NCI-H1436 treated with DMSO at 0.1 percent for 48 hours (cell line): ENCODE results near the gene PNKD.
A peak's percentile ranks its signal among the peaks of the same experiment; 100 is the strongest.

Source experiments
- DNase-seq: peaks from one replicate; lab custom pipeline; 2025; lab: John Stamatoyannopoulos, UW

PNKD gene

GRCh38 chr2:218269900-218270720 is at the start of gene PNKD, which contains the start of gene AAMP:
Gene PNKD, plus strand, starts transcription at chr2:218270519. Its CDS starts 17 bp downstream, at chr2:218270536.
Gene AAMP, minus strand, starts transcription at chr2:218270137. Its CDS starts 51 bp downstream, at chr2:218270086.
- peak; percentile 97 for DNase-seq

DNA sequence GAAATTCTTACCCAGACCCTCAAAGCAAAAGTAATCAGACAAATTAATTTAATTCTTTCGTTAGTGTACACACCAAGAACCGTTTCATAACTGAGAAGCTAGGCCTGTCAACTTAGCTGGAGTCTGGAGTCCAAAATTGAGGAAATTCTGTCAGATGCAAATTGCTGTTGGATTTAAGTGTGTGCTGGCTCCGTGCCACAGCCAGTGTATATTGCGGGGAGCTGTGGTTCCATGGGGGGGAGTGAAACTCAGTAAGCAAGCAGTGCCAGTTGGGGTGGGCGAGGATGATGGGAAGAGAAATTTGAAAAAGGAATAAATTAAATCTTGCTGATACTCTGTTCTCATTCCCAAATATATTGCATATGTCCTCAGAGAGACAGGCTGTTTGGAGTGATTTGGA is 49.3 kb upstream of the PNKD start:
- DNase-seq: no peak

GRCh38 chr2:218223046-218223445 is 47.3 kb upstream of the PNKD start:
- no peak for DNase-seq

DNA sequence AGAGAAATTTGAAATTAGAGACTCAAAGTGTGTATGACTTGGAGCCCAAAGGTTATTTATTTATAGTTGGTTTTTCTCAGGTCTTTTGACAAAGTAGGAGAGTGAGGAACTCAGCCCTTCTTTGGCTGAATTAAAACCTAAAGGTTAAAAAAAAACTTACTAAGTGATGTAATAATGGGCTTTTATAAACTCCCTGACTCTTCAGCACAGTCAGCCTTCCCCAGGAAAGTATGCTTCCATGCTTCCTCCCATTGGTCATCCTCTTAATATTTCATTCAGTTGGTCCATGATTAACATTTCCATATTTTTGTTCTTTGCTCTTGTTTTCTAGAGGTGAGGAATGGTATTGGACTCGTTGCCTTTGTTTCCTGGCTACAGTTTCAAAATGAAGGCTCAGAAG is 46.1 kb upstream of the PNKD start:
- no peak for DNase-seq

GRCh38 chr2:218226903-218227302 is 43.4 kb upstream of the PNKD start:
- no peak for DNase-seq

GRCh38 chr2:218228366-218229090 is 41.8 kb upstream of the PNKD start:
- no peak for DNase-seq

DNA sequence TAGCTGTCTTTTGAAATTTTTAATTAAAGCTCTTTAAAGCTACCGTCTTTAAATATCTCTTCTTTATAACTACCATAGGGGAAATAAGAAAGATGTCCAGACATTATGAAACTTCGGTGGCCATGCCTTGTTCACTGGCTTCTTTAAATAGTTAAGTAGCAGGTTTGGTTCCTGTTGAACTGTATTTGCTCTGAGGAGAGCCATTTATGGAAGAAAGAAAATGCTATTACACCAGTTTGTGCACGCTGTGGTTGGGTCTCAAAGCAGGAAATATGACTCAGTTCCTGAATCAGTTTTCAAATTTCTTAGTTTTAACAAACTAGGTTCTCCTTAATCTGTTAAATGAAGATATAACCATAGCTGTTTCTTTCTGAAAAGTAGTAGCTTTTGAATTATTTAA is 41.1 kb upstream of the PNKD start:
- DNase-seq: no peak

GRCh38 chr2:218229851-218230250 is 40.5 kb upstream of the PNKD start:
- no peak for DNase-seq

DNA sequence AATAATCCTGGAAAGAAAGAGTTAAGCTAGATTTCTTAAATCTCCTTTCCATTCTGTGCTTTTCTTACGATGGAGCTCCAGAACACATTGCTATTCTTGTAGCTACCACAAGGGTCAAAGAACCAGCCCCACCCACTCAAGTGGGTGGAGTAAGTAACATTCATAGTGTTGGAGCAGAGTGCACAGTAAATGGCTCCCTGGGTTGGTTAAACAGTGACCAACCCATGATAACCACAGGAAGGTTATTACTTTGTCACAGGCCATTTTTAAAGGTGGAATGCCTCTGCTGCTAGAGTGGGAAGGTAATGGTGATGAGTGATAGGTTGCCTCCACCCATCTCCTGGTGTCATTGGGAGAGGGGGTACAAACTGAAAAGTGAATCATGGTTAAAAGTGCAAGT is 39.4 kb upstream of the PNKD start:
- no peak for DNase-seq

GRCh38 chr2:218233543-218233942 is 36.8 kb upstream of the PNKD start:
- no peak for DNase-seq

- DNase-seq: no peak
Measured at GRCh38 chr2:218234521-218234920, 35.8 kb upstream of the PNKD start.

DNA sequence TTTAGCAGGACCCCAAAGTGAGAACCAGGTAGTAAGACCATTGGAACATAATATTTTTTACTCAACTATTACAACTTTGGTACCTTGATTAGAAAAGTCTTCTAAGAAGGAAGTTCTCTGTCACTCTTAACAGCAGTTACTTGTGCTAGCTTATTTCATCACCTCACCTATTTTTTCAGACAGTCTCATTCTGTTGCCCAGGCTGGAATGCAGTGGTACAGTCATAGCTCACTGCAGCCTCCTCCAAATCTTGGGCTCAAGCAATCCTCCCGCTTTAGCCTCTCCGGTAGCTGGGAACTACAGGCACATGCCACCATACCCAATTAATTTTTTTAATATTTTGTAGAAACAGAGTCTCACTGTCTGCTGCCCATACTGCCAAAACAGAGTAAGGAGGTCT is 35.3 kb upstream of the PNKD start:
- no peak for DNase-seq

- no peak for DNase-seq
Measured at GRCh38 chr2:218236829-218237228, 33.5 kb upstream of the PNKD start.

DNA sequence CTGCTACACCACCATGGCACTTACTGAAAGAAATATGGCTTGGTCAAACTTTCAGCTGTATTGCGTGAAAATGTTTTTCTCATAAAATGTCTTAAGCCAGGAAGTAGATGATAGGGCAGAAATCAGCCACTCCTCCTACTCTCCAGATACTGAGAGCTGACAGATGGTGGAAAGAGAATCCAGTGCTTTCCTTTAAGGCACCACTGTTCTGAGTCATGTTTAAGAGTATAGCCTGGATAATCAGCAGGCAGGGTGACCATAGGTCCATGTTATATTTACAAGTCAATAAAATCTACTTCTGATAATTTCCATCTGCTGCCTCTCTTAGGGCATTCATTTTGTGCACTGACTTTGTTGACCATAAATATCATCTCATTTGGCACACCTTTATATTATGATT is 31.4 kb upstream of the PNKD start:
- no peak for DNase-seq

GRCh38 chr2:218244204-218244603 is 26.1 kb upstream of the PNKD start:
- DNase-seq: no peak

DNA sequence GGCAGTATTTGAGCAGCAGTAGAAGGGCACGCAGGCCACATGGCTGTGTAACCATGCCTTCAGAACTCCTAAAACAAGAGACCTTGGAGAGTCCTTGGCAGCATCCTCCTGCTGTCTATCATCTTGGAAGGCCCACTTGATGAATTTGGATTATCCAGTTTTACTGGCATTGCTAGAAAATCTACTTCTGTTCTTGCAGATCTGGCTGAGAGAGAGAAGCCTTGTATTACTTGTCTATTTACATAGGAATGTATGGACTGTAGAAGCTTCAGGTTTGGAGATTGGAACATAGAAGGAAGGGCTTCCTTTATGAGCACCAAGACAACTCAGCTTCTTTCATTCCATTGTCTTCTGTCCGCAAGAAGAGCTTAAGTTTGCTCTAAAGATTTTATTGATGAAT is 25.7 kb upstream of the PNKD start:
- DNase-seq: no peak

DNA sequence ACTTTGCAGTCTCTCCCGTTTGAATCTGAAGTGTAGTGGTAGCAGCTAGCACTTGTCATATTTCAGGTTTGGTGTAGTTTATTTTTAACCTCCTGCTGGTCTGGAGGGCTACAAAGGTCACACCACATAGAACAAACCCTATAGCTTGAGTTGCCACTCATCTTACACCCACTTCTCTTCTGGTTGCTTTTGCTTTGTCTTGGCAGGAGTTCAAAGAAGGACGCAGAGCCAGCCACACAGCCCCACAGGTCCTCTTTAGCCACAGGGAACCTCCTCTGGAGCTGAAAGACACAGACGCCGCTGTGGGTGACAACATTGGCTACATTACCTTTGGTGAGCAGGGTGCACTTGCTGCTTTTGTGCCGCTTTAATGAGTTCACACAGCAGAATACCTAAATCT is 25.1 kb upstream of the PNKD start:
- DNase-seq: no peak

GRCh38 chr2:218249691-218250090 is 20.6 kb upstream of the PNKD start:
- DNase-seq: no peak

DNA sequence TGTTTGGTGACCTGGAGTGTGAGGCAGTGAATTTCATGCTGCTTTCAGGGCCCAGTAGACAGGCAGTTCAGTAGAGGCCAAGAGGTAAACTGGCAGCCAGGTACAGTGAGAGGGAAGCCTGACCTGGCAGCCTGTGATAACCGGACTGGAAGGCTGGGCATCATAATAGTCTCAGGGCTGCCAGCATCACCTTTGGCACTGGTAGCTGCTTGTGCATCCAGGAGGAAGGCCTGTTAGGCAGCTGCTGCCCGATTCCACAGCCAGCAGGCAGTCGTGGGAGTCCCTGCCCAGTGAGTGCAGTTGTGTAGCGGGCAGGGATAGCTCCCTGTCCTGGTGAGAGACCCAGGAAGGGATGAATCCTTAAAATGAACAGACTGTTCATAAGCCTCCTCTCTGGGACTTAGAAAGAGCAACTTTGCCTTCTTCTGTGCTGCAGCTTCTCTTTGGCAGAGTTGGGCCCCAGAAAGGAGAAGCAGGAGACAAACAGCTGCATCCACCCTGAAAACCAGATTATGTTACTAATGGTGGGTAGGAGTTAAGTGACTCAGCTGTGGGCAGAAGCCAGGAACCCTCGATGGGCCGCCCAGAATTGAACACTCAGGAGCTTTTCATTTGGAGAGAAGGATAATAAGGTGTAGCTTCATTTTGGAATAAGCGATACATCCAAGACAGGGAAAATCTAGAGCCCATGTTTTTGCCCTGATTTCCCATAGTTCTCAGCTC is 17.6 kb upstream of the PNKD start:
- no peak for DNase-seq

DNA sequence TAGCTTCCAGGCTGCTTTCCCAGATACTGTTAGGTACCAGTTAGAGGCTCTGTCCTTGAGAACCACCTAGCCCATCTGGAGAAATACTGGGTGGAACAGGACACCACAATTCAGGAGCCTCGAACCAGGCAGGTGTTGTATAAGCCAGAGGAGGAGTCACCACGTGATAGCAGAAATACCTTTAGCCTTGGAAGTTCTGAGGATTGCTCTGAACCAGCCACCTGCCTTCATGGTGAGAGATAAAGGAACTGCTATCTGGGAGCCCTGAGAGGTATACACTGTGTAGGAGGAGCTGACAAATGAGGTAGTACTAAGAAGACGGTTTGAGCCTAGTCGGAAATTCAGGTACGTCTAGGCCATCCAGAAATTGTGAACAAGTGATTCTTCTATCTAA is 17.1 kb upstream of the PNKD start:
- no peak for DNase-seq

- DNase-seq: no peak
Measured at GRCh38 chr2:218255446-218255845, 14.9 kb upstream of the PNKD start.

DNA sequence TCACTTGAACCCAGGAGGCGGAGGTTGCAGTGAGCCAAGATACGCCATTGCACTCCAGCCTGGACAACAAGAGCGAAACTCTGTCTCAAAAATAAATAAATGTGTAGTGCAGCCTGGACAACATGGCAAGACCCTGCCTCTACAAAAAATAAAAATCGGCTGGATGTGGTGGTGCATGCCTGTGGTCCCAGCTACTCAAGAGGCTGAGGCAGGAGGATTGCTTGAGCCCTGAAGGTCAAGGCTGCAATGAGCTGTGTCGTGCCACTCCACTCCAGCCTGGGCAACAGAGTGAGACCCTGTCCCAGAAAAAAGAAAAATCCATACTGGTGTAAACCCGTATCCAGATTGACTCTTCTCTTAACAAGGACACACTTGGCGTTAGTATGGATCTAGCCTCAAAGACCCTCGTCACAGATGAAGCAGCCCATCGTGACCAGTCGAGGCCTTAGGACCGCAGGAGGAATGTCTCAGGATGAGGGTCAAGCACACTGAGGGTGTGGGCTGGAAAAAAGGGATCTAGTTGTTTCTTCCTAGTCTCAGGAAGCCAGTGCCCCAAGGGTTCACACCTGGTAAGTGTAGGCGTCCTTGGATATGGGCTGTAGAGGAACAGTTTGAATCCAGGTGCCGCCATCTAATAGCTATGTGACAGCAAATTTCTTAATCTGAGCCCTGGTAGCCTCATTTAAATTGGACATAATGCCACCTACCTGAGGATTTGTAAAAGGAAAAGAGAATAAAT is 13.5 kb upstream of the PNKD start:
- no peak for DNase-seq
